Activated naive CD8-positive, alpha-beta T cell treated with anti-CD3 and anti-CD28 coated beads, Interleukin-2, amount 50 U/mL, for 24 hours (primary cell): ENCODE measurements around the gene LRRC75B.

Experiments
- ATAC-seq: fragments of 150-1000 bp; cut with Tn5 transposase; one replicate; pipeline ENCODE4 v1.10.0; 2021
- DNase-seq: peaks from one replicate; pipeline ENCODE4 v3.0.0; 2021
- H3K27ac Mint-ChIP-seq: one replicate; pipeline ENCODE4 v1.8.0; 2021; ENCODE audit warnings: mild to moderate bottlenecking, mixed read lengths
- H3K27me3 Mint-ChIP-seq: one replicate; pipeline ENCODE4 v1.8.0; 2021; ENCODE audit warnings: mixed read lengths
- H3K36me3 Mint-ChIP-seq: one replicate; pipeline ENCODE4 v1.8.0; 2021; ENCODE audit warnings: low read depth, mixed read lengths
- H3K4me1 Mint-ChIP-seq: one replicate; pipeline ENCODE4 v1.8.0; 2021; ENCODE audit warnings: mixed read lengths
- H3K4me3 Mint-ChIP-seq: one replicate; pipeline ENCODE4 v1.8.0; 2021; ENCODE audit warnings: mild to moderate bottlenecking, moderate library complexity, mixed read lengths
- H3K9me3 Mint-ChIP-seq: one replicate; pipeline ENCODE4 v1.8.0; 2021; ENCODE audit warnings: mixed read lengths

Gene LRRC75B

DNA sequence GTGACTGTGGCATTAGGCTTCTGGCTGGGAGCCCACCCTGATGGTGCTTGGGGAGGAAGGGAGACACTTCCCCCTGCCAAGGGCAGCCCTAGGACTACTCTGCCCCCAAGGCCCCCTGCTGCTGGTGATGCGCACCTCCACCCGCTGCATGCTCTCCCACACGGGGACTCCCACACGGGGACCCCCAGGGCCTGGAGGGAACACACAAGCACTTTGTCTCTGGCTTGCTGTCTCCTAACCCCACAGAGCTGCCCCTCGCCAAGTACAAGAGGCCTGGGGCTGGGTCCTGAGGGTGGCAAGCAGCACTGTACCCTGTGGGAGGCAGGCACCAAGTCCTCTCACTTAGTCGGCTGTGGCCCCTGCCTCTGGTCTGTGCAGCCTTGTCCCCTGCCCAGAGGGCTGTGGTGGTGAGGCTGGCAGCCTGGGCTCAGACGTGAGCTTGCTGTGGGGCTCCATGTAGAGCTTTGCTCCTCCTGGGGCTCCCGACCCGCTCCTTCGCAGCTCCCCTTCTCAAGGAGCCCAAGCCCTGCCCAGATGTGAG, 7.9 kb downstream of the LRRC75B start:
- no peaks in the 10 kb centered on the region for H3K36me3 Mint-ChIP-seq
- H3K9me3 Mint-ChIP-seq: no peaks in the 10 kb centered on the region
- no peaks in the 10 kb centered on the region for H3K4me1 Mint-ChIP-seq
- H3K4me3 Mint-ChIP-seq: no peak overlapping the region
- H3K27me3 Mint-ChIP-seq: no peaks in the 10 kb centered on the region
- DNase-seq: no peak
- H3K27ac Mint-ChIP-seq: no peak overlapping the region
- ATAC-seq: no peak

DNA sequence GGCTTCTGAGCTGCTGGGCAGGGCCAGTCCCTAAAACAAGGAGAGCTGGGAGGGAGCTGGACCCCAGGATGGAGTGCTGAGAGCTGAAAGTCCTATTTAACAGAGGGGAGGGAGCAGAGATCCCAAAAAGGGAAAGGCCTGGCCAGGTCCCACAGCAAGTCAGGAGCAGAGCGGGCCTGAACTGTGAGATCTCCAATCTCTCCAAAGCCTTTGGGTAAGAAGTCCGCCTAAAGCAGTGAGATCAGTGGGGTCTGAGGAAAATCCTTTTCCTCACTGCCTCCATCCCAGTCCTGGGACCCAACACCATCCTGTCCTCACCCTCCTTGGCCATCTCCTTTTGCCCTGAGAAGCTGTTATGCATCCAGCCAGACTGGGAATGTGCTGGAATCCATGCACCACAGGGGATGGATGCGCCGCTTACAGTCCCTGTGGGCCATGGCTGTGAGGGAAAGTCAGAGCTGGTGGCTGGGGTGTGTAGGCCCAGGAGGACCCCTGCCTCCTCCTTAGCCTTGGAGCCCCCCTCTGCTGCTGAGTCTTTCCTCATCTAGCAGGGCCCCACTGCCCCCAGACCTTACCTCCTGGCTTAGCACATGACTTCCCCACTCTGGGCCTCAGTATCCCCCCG, 8.6 kb downstream of the LRRC75B start:
- ATAC-seq: no peak
- Mint-ChIP-seq H3K27me3 (no peaks in the 10 kb centered on the region), H3K9me3 (no peaks in the 10 kb centered on the region), H3K4me1 (no peaks in the 10 kb centered on the region), H3K27ac (no peak overlapping the region), H3K4me3 (no peak overlapping the region), H3K36me3 (no peaks in the 10 kb centered on the region)
- DNase-seq: no peak

DNA sequence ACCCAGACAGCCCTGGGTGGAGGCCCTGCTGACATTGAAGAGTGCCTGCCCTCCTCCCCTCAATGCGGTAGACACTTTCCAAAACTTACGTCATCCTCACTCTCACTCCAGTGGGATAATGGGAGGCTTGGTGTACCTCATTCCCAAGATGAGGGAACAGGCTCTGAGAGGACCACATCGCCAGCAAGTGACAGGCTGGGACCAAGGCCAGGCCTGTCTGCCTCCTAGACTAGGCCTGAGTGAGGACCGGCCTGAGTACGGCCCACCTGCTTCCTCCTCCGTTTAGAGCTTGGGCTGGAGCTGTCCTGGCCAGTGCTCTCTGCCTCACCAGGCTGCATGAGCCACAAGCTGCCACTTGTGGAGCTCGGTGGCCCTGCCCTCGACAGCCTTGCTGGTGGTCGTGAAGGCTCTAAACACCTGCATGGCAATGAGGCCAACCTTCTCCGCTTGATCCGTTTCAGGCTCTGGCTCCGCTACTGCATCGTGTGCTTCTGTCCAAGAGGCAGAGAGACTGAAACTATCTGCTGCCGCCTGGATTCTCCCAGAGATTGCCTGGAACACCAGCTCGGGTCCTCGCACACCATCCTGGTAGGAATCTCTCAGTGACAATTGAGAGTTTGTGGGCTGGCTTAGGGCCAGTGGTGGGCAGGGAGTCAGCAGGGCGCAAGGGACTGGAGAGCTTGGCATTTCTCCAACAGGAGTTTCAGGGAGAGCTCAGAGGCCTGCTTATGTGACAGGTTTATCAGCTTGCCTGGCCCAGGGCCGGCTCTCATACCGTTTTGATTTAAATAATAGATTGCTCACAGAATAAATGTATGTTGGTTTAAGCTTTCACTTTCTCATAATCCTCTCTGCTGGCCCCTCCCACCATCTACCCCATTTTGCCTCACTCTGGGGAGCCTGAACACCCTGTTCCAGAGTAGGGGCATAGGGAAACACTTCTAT, 9.4 kb downstream of the LRRC75B start:
- Mint-ChIP-seq H3K4me3 (no peak overlapping the region), H3K4me1 (no peaks in the 10 kb centered on the region), H3K27ac (no peak overlapping the region), H3K36me3 (no peaks in the 10 kb centered on the region), H3K9me3 (no peaks in the 10 kb centered on the region), H3K27me3 (no peaks in the 10 kb centered on the region)
- ATAC-seq (peak; percentile 9), DNase-seq (no peak)

DNA sequence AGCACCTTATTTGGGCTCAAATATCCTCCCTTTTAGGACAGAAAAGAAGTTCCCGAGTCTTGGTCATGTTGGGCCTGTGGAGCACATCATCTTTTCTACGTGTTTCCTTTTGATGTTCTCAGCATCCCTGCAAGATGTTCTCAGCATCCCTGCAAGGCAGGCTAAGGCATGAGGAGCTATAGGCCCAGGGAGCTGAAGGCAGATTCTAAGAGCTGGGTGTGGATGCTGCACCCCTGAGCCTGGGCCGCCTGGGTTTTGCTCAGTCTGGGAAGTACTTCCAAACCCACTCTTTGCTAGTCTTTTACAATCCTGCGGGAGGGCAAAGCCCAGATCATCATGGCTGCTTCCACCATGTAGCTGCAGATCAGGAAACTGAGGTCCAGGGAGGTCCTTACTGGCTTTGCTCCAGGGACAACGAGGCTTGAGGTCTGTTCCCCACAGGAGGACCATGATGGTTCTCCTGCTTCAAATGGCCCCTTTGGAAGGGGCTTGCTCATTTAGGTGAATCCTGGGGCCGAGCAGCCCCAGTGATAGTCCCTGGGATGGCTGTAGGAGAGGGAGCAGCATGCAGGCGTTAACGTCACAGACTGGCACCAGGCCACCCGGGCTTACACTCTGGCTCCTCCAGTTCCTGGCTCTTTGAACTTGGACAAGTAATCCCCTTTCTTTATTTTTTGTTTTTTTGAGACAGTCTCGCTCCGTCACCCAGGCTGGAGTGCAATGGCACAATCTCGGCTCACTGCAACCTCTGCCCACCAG, 10.6 kb downstream of the LRRC75B start:
- Mint-ChIP-seq H3K4me3 (no peak overlapping the region), H3K27ac (no peak overlapping the region)

DNA sequence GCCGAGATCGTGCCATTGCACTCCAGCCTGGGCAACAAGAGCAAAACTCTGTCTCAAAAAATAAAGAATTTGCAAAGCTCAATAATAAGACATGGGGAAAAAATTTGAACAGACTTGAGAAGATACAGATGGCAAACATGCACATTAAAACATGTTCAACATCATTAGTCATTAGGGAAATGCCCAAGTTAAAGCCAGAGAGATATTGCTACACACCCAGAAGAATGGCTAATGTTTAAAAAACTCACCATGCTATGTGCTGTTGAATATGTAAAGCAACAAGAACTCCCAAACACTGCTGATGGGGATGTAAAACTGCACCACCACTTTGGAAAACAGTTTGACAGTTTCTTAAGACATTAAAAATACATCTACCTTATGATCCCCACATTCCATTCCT, 12.6 kb downstream of the LRRC75B start:
- ATAC-seq: no peak
- DNase-seq: no peak
- Mint-ChIP-seq H3K36me3 (peaks cover 9% of the 10 kb centered on the region), H3K27ac (peak overlapping the region; percentile 60), H3K4me1 (no peaks in the 10 kb centered on the region), H3K27me3 (no peaks in the 10 kb centered on the region), H3K9me3 (no peaks in the 10 kb centered on the region), H3K4me3 (no peak overlapping the region)

More for the DNA sequence above, 10.6 kb downstream of the LRRC75B start:
- Mint-ChIP-seq H3K4me1 (no peaks in the 10 kb centered on the region), H3K9me3 (no peaks in the 10 kb centered on the region), H3K36me3 (peaks cover 2% of the 10 kb centered on the region), H3K27me3 (no peaks in the 10 kb centered on the region)
- no peak for DNase-seq
- no peak for ATAC-seq

DNA sequence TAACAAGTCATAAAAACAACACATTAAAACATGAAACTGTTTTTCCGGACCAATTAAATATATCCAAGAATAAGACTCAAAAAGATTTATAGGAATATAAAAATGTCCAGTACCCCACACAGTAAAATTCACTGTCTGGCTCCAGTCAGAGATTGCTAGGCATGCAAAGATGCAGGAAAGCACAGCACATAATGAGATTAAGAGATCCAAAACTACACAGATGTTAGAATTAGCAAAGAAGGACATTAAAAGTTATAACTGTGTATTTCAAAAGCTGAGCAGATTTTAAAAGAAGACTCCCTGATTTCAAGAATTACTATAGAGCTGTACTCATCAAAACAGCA, 13.6 kb downstream of the LRRC75B start:
- Mint-ChIP-seq H3K27me3 (no peaks in the 10 kb centered on the region), H3K27ac (no peak overlapping the region), H3K9me3 (no peaks in the 10 kb centered on the region), H3K36me3 (peaks cover 17% of the 10 kb centered on the region), H3K4me1 (no peaks in the 10 kb centered on the region), H3K4me3 (no peak overlapping the region)
- no peak for ATAC-seq
- no peak for DNase-seq

DNA sequence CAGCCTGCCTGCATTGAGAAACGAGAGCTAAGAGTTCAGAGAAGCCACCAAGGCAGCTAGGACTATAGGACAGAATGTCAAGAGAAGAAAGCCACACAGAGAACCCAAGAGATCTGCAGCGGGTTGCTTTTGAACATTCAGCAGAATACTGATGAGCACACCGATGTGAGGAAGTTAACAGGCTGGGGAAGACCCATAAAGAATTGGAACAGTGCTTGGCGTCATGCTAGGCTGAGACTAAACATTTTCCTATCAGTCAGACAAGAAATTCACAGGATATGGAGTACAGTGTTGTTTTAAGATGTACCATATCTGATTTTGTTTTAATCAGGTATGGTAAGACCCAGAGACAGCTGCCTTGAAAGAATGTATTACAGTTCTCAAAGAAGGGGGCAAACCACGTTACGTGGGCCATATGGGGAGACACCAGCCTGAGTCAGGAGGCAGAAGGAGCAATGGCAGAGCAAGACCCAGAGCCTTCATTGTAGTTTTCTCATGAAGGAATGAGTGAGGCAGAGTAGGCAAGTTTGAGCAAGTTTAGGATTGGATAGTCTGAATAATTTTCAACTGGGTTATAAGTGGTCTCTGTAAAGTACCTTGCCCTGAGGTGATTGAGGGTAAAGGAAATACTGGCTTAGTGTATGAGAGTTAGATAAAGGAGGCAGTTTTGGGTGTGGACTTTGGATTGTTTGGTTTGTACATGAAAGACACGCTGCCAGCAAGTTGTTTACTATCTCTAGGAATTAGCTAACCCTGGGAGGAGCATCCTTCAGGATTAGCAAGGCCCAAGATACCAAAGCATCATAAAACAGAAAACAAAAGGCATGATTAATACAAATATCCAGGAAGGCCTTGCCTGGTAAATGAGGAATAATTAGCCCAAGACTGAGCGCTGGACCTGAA, 14.3 kb downstream of the LRRC75B start:
- peaks cover 19% of the 10 kb centered on the region for H3K36me3 Mint-ChIP-seq
- no peaks in the 10 kb centered on the region for H3K27me3 Mint-ChIP-seq
- DNase-seq (no peak), ATAC-seq (no peak)
- H3K4me3 Mint-ChIP-seq: no peak overlapping the region
- no peaks in the 10 kb centered on the region for H3K9me3 Mint-ChIP-seq
- no peaks in the 10 kb centered on the region for H3K4me1 Mint-ChIP-seq
- peak overlapping the region; percentile 52 for H3K27ac Mint-ChIP-seq

DNA sequence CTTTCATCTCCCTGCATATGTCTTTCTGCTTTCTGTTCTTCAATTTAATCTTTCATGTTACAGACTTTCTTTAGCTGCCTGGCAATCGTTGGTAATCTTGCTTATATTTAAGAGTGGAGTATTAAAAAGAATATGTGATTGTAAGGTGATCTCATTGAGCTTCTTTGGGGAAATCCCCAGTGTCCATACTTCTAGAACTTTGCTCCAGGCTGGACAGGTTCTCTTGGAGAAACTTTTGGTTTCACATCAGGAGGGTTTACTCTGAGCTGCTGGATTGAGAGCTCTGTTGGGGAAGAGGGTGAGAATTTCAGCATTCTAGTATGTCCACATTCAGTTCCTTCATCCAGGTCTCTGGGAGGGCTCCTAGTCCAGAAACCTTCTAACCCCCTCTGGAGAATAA, 16.1 kb downstream of the LRRC75B start:
- peak overlapping the region; percentile 6 for H3K27ac Mint-ChIP-seq
- no peaks in the 10 kb centered on the region for H3K9me3 Mint-ChIP-seq
- ATAC-seq (no peak), DNase-seq (no peak)
- no peaks in the 10 kb centered on the region for H3K4me1 Mint-ChIP-seq
- H3K27me3 Mint-ChIP-seq: no peaks in the 10 kb centered on the region
- peaks cover 32% of the 10 kb centered on the region for H3K36me3 Mint-ChIP-seq
- no peak overlapping the region for H3K4me3 Mint-ChIP-seq

DNA sequence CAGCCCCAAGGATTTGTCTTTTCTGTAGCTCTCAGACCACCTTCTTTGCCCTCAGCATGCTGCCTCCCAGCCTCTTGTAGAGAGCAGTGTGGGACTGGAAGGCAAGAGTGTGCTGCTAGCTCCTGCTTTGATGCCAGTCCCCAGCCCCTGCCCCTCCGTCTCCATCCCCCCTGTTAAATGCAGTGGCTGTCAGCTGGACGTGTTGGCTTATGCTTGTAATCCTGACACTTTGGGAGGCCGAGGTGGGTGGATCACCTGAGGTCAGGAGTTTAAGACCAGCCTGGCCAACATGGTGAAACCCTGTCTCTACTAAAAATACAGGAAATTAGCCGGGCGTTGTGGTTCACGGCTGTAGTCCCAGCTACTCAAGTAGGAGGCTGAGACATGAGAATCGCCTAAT, 21.6 kb downstream of the LRRC75B start:
- H3K36me3 Mint-ChIP-seq: peaks cover 56% of the 10 kb centered on the region
- no peak overlapping the region for H3K27ac Mint-ChIP-seq
- H3K4me3 Mint-ChIP-seq: no peak overlapping the region
- no peaks in the 10 kb centered on the region for H3K27me3 Mint-ChIP-seq
- H3K9me3 Mint-ChIP-seq: no peaks in the 10 kb centered on the region
- no peaks in the 10 kb centered on the region for H3K4me1 Mint-ChIP-seq
- ATAC-seq (no peak), DNase-seq (no peak)

DNA sequence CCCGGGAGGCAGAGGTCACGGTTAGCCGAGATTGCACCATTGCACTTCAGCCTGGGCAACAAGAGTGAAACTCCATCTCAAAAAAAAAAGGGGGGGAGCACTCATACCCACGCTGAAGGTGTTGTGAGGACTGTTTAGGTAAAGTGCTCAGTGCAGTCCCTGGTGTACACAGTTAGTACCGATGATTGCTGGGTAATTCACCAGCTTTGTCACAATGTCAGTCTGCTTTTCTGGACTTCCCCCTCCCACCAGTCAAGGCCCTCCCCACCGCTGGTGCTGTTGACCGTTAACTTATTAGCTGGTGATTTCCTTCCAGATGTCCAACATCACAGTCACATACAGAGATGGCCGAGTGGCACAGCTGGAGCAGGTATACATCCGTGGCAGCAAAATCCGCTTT, 25.2 kb downstream of the LRRC75B start:
- peaks cover 15% of the 10 kb centered on the region for H3K4me1 Mint-ChIP-seq
- ATAC-seq (no peak), DNase-seq (no peak)
- no peaks in the 10 kb centered on the region for H3K9me3 Mint-ChIP-seq
- no peaks in the 10 kb centered on the region for H3K27me3 Mint-ChIP-seq
- H3K36me3 Mint-ChIP-seq: peaks cover 51% of the 10 kb centered on the region
- H3K4me3 Mint-ChIP-seq: no peak overlapping the region
- no peak overlapping the region for H3K27ac Mint-ChIP-seq

DNA sequence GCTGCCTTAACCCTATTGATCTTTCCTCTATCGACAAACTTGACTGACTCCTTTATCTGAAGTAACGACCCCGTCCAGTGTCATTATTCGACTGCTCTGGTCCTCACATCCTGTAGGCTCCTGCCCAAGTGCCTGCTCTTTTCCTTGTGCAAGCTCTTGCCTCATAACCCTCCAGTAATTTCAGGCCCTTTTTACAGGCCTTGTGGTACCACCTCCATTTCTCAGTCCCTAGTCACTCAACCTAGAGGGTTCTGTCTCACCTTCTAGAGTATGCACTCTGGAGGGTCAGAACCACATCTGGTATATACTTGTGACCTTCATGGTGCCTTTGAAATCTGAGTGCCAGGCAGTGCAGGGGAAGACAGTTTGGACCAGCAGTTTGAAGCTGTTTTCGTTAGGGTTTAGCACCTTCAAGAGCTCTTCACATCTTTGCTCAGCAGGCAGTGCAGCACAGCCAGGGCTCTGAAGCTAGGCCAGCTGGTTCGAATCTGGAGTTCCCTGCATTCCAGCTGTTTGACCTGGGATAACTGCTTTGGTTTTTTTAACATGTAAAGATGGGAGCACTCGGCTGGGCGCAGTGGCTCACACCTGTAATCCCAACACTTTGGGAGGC, 25.9 kb downstream of the LRRC75B start:
- no peak for DNase-seq
- no peak overlapping the region for H3K27ac Mint-ChIP-seq
- no peaks in the 10 kb centered on the region for H3K9me3 Mint-ChIP-seq
- H3K27me3 Mint-ChIP-seq: no peaks in the 10 kb centered on the region
- peaks cover 18% of the 10 kb centered on the region for H3K4me1 Mint-ChIP-seq
- H3K4me3 Mint-ChIP-seq: no peak overlapping the region
- peaks cover 50% of the 10 kb centered on the region for H3K36me3 Mint-ChIP-seq
- ATAC-seq: no peak

DNA sequence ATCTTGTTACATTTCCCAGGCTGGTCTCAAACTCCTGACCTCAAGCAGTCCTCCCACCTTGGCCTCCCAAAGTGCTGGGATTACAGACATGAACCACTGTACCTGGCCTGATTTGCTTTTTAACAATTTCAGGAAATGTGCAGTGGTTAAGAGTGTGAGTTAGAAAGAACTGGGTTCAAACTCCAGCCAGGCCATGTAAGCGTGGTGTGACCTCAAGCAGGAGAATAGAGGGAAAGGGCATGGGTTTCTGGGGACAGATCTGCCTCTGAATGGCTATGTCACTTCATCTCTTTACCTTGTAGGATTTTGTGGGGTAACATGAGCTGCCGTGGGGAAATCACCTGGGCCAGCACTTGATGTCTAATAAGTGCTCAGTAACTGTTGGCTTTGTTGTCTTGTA, 27.8 kb downstream of the LRRC75B start:
- H3K4me1 Mint-ChIP-seq: peaks cover 27% of the 10 kb centered on the region
- H3K27me3 Mint-ChIP-seq: no peaks in the 10 kb centered on the region
- no peaks in the 10 kb centered on the region for H3K9me3 Mint-ChIP-seq

DNA sequence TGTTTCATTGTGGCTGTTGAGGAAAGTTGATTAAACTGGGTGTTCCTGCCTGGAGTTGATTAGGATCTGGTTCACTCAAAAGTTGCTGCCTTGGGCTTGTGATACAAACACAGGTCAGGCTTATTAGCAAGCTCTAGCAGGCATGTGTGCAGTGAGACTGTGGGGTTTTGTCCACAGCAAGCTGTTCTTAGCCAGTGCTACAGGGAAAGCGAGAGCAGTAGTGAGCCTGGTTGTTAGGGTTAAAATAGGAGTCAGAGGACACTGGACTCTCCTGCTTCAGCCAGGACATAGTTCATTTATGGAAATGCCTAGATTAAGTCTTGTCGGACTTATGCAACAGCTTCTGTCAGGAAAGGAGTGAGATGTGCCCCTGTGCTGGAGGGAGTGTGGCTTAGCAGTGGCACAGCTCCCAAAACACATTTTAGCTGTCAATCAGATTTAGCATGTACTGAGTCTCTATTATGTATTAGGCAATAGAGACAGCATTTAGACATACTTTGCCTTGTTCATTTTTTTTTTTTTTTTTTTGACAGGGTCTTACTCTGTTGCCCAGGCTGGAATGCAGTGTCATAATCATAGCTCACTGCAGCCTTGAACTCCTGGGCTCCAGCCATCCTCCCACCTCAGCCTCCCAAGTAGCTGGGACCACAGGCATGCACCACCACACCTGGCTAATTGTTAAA, 28.4 kb downstream of the LRRC75B start:
- Mint-ChIP-seq H3K9me3 (no peaks in the 10 kb centered on the region), H3K4me1 (peaks cover 31% of the 10 kb centered on the region), H3K27me3 (no peaks in the 10 kb centered on the region), H3K36me3 (peaks cover 47% of the 10 kb centered on the region), H3K27ac (no peak overlapping the region), H3K4me3 (no peak overlapping the region)
- DNase-seq: no peak
- ATAC-seq: no peak

More for the DNA sequence above, 27.8 kb downstream of the LRRC75B start:
- no peak for DNase-seq
- no peak for ATAC-seq
- Mint-ChIP-seq H3K4me3 (no peak overlapping the region), H3K36me3 (peaks cover 49% of the 10 kb centered on the region), H3K27ac (peak overlapping the region; percentile 20)
